SK-N-DZ (cell line): ENCODE data around the gene STK38.
"Not testable (repeated sequence)": the region's sequence is repeated elsewhere in the genome, so short reads cannot be mapped to it uniquely, and the experiment has no call there.

ENCODE experiments used
- DNase-seq: peaks from one replicate; pipeline ENCODE4 v3.0.0-alpha.2; 2015; ENCODE audit warnings: low spot score

The STK38 gene

DNA sequence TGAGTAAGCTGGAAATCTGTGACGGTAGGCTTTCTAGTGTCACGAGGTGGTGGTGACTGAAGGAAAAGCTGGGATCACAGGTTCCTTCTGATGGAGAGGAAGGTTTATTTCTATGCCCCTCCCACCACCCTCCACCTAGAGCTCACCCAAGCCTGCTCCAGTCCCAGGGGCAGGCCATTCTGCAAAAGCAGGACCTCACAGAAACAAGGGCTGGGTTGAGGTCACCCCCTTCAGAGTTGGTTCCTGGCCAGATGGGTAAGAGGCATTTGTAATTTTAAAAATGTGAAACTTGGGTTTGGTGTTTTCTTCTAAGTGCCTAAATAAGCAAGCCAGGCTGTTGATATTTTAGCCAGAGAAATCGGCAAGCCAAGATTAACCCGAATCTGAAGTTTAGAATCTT is 57.9 kb downstream of the STK38 start:
- no peak for DNase-seq

DNA sequence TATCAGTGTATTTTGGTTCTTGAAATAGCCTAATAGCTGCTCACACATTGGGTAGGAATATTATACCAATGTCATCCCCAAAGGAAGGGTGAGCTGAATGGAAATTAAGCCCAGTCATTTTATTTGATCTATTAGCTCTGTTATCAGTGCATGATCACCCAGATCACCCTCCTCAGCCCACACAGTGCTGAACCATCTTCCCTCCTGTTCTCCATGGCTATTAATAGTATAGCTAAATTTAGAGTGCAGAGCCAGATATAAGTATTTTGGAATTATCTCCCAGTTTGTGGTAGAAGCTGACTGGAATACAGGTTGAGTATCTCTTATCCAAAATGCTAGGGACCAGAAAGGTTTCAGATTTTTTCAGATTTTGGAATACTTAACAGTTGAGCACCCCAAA is 59.1 kb downstream of the STK38 start:
- DNase-seq, result no peak

DNA sequence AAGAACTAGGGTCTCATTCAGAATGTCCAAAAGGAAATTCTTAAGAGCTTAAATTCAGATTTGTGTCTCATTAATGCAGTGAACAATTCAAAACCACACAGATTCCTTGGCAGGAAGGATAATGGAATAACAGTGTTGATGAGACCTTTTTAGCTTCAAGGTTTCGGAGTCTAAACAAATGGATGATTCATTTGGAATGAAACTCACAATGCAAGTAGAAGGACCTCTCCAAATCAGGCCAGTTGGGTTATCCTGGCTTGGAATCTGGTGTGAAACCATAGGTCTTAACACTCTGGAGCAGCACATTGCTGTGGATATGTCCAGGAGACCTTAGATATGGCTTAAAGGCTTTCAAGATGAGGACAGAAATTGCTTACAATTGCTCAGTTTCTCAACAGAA is 59.6 kb downstream of the STK38 start:
- no peak for DNase-seq

DNA sequence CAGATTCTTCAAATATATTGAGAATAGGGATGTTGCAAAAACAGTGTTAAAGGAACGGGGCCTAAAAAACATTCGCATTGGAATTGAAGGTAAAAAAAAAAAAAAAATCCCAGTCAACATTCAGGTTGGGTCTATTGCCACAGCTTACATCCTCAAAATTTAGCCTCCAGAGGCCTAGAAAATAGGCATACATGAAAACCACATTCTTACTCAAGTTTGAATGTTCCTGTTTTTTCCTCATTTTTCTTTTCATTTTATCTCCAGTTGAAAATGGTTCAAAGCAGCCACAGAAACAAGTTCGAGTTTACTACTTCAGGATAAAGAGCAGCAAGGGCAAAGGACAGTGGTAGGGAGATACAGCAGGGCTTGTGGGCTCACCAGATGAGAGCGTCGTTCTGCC is 62.5 kb downstream of the STK38 start:
- DNase-seq, result no peak

DNA sequence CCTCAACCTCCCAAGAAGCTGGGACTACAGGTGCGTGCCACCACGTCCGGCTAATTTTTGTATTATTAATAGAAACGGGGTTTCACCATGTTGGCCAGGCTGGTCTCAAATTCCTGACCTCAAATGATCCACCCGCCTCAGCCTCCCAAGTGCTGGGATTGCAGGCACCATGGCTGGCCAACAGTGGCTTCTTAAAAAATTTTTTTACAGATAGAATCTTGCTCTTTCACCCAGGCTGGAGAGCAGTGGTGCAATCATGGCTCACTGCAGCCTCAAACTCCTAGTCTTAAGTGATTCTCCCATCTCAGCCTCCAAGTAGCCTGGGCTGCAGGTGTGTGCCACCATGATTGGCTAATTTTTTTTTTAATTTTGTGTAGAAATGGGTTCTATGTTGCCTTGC is 64.0 kb downstream of the STK38 start:
- DNase-seq, result not testable (repeated sequence)

DNA sequence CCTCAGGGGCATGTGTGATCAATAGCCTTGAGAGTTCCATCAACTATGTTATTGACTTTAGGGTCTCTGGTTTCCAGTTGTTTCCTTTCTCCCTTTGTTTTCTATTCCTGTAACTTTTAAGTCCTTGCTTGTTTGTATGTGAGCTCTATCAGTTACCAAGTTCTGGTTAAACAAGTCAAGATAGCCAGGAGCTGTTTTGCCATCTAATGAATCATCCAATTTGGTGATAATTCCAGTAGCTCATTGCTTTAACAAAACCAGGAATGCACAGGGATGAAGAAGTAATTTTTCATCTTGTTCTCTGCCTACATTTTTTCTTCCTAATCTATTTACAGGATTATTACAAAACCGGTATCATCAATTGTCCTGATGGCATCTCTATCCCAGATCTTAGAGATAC is 68.0 kb downstream of the STK38 start:
- no peak for DNase-seq

DNA sequence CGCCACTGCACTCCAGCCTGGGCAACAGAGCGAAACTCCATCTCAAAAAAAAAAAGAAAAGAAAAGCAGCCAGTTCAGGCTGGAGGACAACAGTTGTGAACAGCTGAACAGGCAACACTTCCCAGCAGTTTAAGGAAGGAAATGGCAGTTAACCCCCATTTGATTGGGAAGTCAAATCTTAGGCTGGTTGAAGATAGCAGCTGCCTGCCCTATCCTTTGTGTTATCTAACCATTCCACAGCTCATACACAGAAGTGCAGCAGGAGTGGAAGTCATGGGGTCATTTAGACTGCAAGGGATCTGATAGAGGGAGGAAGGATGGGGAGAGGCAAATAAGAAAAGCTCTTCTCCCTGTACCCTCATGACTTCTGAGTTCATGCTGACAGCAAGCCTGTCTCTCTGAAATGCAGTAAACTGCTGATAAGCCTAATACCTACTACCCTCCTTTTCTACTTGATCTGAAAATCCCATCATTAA is 69.2 kb downstream of the STK38 start:
- no peak for DNase-seq

DNA sequence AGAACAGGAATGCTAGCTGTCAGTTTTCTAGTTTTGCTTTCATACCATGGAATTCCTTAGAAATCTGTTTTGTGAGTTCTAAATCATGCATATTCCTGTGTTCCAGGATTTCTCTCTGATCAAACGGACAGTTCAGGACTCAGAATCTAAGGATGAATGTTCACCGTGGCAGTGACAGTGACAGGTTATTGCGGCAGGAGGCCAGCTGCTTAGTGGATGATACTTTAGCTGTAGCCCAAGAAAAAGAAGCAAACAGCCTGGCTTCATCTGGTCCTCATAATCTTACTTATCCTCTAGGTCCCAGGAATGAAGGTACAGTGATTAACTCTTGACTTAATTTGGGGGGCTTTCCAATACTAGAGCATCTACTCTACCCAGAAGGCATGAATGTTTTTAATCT is 77.3 kb downstream of the STK38 start:
- no peak for DNase-seq

DNA sequence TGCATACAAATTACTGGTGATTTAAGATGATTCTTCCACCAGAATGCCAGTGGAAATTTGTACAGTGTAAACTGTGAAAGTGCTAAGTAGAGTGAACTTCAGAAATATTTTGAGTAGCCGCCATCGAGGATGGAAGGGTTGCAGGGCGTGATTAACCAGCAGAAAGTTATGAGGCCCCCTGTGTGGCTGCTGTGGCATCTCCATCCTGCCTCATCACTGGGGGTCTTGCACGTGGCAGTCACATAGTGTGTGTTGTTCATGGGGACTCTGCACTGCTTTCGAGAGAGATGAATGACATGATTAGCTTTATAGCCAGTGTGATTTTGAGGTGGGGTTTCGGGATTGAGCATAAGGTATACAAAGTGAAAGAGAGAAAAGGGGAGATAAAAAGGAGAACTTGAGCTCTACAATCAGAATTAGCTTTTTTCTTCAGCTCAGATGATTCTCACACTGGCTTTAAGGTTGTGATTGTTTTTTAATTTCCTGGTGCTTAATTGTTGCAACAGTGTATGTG is 78.1 kb downstream of the STK38 start:
- no peak for DNase-seq

DNA sequence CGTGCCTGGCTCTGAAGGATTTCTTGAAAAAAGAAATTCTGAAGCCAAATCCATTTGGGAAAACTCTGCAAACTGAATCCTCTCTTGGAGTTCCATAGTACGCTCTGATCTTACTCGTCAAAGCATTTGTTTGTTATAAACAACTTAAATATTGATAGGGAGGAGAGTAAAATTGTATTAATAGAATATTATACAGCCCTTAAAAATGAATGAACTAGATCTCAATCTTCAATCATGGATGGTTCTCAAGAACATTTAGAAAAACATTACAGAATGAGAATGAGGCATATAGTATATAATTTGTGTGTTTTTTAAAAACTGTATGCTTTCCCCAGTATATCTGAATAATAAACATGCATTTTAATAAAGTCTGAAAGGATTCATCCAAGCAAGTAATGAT is 79.7 kb downstream of the STK38 start:
- DNase-seq, result no peak

DNA sequence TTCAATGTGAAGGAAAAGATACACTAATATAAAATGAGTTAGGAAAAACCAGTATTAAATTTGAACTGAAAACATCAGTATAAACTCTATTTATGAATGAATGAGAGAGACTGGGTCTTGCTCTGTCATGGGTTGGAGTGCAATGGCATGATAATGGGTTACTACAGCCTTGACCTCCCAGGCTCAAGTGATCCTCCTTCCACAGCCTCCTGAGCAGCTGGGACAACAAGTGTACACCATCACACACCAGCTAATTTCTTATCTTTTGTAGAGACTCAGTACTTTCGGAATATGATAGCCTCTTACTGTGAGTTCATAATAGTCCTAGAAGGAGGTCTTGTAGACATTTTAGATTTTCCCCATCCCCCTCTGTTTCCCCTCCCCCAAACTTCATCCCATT is 83.0 kb downstream of the STK38 start:
- no peak for DNase-seq

DNA sequence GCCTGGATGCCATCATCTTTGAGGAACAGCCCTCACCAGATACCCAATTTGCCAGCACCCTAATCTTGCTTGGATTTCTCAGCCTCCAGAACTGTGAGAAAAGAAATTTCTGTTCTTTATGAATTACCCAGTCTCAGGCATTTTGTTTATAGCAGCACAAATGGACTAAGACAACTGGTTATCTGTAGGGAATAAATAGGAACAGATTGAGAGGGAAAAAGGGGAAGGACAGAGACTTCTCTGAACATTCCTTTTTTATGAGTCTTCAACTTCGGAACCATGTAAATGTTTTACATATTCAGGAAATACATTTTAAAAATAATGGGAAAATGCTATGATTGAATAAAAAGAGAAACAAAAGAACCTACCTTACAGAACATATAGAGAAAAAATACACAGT is 83.6 kb downstream of the STK38 start:
- DNase-seq, result no peak

DNA sequence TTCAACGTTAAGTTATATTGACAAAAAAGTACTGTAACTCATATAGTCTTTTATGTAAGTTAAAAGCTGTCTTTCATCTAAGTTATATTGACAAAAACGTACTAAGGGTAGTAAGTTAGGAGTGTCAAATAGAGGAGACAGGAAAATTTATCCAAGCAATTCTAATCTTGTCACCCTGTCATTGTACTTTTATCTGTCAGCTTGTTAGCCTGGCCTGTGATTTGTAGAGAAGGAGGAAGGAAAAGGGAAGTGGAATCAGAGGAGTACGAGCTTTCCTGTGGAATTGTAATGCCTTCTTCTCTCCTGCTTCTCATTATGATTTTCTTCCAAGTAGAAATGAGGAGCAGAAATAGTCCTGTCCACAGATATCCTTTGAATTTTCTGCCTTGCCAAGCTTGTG is 85.6 kb downstream of the STK38 start:
- no peak for DNase-seq

DNA sequence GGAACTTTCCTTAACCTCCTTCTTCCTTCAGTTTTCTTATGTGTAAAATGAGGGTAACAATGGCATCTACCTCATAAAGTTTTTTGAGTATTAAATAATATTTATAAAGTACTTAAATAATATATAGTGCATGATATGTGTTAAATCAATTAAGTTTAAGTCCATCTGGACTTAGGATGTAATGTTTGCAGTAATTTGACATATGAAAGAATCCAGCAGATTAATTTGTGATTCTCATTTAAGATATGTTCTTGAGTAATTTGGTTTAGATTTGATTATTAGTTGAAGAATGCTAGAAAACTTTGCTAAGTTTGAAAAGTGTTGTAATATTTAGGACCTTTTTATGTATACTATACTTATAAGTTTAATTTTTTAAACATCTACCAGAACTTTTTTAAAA is 86.4 kb downstream of the STK38 start:
- no peak for DNase-seq

DNA sequence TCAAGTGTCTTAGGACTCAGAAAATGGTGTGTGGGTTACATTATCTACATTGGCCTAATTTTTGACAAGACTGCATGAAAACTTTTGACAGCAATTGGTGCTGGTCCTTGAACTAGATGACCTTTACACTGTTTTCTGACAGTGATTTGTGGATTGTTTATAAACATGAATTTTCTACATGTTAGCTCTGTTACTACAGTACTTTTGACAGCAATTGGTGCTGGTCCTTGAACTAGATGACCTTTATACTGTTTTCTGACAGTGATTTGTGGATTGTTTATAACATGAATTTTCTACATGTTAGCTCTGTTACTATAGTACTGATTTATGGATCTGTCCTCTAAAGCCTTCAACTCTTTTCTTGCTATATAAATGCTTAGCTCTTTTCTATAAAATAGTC is 87.8 kb downstream of the STK38 start:
- DNase-seq, result no peak

DNA sequence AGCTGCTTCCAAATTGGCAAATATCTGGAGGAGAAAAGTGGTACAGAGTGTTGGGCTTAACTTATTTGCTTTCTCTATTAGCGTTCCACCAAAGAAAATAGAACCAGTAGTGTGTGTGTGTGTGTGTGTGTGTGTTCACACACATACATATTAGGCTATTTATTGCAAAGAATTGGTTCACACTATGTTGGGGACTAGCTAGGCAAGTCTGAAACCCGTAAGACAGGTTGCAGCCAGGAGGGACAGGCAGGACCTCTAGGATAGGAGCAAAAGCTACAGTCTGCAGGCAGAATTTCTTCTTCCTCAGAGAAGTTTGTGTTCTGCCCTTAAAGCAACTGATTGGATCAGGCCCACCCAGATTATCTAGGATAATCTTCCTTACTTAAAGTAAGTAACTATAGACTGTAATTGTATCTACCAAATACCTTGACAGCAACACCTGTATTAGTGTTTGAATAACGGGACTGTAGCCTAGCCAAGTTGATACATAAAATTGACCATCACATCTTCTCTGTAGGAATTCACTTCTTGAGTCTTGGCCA is 91.7 kb downstream of the STK38 start:
- no peak for DNase-seq

DNA sequence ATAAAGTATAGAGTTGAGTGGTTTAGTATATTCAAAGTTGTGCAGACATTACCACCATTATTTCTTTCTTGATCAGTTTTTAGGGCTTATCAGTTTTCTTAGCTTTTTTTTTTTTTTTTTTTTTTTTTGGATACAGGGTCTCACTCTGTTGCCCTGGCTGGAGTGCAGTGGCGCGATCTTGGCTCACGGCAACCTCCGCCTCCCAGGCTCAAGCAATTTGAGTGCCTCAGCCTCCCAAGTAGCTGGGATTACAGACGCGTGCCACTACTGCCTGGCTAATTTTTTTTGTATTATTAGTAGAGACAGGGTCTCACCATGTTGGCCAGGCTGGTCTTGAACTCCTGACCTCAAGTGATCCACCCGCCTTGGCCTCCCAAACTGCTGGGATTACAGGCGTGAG is 94.4 kb downstream of the STK38 start:
- DNase-seq, result not testable (repeated sequence)

DNA sequence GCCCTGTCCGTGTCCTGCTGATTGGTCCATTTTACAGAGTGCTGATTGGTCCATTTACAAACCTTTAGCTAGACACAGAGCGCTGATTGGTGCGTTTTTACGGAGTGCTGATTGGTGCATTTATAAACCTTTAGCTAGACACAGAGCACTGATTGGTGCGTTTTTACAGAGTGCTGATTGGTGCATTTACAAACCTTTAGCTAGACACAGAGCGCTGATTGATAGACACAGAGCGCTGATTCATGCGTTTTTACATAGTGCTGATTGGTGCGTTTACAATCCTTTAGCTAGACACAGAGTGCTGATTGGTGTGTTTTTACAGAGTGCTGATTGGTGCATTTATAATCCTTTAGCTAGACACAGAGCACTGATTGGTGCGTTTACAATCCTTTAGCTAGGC is 98.1 kb downstream of the STK38 start:
- not testable (repeated sequence) for DNase-seq

DNA sequence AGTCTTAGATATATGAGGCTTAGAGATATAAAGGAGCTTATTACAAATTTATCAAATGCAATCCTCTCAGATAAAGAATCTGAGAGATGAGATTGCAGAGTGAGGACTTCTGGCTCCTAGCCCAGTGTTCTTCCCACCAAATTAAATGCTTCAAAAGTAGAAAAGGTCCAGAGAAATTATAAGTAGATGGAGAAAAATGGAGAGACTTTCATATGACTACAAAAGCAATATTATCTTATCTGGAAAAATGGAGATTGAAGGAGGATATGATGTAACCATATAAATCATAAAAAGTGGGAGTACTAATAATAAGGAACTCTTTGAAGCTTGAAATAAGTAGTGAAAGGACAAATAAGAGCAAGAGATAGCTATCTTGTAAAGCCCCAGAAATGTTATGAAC is 101.7 kb downstream of the STK38 start:
- DNase-seq, result no peak

DNA sequence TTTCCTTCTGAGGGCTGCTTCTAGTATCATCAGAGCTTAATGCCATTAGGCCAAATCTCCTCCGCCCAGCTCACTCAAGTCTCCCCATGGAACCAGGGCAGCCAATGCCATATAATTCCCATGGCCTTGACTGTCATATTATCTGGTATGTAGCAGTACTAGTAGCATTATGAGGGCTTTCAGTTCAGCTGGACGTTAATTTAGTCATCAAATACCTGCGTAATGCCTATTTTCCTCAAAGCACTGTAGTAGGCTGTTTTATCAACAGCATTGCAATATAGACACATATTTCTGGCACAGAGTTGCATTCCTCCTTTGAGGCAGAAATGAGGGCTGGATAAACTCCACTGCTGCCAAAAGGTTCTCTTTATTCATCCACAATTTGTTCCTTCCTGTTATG is 102.8 kb downstream of the STK38 start:
- DNase-seq, result no peak
